Measurements from ENCODE around the gene AKT2. TPM values are rescaled to one million over a fixed set of nuclear protein-coding genes. Genes with fewer than 3 reads are reported as not detected.

AKT2 gene
- total RNA-seq, 2 donors from 2014 or later, result 131 to 180 TPM

DNA sequence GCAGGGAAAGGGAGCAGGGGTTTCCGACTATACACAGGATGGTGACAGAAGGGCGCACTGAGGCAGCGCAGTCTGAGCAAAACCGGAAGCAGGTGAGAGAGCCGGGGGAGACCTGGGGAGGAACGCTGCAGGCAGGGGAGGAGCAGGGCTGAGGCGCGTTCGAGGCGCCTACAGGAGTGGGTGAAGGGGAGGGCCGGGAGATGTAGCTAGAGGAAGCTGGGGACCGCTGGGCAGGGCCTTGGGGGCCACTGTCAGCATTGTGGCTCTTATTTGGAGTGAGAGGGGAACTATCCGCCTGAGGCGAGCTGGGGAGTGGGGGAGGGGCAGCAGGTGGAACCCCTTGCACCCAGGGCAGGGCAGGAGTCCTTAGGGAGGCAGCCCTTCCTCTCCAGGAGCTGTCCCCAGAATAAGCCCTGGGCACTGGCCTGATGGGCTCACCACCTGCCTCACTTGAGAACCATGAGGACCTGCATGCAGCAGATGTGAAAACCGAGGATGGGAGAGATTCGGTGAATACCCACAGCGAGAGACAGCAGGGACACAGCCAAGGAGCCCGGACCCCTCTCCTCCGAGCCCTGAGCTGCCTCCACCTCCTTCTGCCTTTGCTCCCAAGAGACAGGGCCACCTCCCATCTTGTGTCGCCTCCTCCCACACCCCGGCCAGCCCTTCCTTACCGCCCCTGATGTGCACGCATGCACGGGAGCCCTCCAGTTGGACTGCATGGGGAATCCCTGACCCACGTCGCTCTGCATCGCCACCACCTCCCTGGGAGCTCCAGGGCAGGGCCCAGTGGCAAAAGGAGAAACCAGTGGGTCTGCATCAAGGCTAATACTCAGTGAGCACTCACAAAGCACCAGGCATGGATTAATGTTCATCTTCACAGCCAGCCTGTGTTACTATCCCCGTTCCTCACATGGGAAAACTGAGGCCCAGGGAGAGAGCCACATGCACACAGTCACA, 10.3 kb downstream of the AKT2 start:
- peak overlapping the region; percentile 30 for H3K4me3 Mint-ChIP-seq
- H3K27ac Mint-ChIP-seq, result peak overlapping the region; percentile 32 to 69
- H3K9me3 Mint-ChIP-seq, result no peaks in the 10 kb centered on the region
- no peaks in the 10 kb centered on the region for H3K27me3 Mint-ChIP-seq
- H3K4me1 Mint-ChIP-seq (ENCODE audit: low read depth in 2 of 2), result peaks cover 35 to 46% of the 10 kb centered on the region in 2 donors
- H3K36me3 Mint-ChIP-seq, result no peaks in the 10 kb centered on the region
- peak; percentile 55 for DNase-seq (ENCODE audit: low spot score)
- peak in 1 of 2 donors; percentile 41 for ATAC-seq

DNA sequence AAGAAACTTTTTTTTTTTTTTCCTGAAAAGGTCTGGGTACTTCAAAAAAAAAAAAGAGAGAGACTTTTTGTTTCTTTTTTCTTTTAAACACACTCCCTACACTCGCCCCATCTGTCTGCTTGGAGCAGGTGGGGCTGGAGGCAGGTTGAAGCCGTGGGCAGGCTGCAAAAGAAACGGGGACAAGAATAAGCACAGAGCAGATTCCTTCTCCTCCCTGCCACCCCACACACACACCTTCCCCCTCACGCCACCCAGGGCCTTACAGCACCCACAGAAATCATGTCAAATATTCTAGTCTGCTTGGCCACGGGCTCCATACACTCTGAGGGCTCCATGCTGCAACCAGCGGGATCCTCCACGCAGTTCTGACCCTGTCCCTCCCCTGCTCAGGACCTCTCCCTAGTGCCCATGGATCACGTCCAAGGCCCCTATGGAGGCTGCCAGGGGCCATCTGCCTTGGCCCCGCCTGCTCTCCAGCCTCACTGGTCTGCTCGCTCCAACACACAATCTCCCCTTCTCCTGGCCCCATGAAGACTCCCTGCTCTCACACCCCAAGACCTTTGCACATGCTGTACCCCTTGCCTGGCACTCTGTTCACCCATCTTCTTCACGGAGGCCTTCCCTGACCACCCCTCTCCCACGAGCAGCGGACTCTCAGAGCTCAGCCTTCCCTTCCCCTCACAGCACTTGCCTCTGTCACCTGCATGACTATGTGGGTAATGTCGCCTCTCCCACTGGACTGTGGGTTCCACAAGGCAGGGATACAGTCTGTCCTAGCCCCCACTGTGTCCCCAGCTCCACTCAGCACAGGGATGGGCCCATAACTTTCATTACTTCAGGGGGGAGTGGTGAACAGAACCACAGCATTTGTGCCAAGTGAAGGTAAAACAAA, 11.4 kb downstream of the AKT2 start:
- Mint-ChIP-seq H3K36me3 (no peaks in the 10 kb centered on the region), H3K9me3 (no peaks in the 10 kb centered on the region), H3K27ac (peak overlapping the region; percentile 32 to 69), H3K27me3 (no peaks in the 10 kb centered on the region), H3K4me3 (no peak overlapping the region), H3K4me1 (ENCODE audit: low read depth in 2 of 2) (peaks cover 37 to 53% of the 10 kb centered on the region in 2 donors)
- no peak for DNase-seq (ENCODE audit: low spot score)
- ATAC-seq, result no peak

DNA sequence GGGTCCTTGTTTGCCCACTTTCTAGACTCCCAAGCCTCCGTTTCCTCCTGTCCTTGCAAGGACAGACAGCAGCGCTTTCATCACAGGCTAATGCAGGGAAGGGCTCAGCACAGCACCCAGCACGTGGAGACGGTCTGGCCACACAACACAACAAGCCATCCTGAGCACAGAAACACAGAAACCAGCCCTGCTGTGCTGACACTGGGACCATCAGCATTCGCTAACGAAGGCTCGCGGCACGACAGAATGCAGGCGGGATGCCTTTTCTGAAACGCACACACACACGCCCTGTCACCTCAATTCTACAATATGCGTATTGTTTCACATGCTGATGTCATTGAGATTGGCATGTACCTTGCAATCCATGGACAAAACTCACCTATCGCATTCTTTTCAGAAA, 12.9 kb downstream of the AKT2 start:
- ATAC-seq, result no peak
- Mint-ChIP-seq H3K36me3 (no peaks in the 10 kb centered on the region), H3K27ac (no peak overlapping the region), H3K4me3 (no peak overlapping the region), H3K9me3 (no peaks in the 10 kb centered on the region), H3K27me3 (no peaks in the 10 kb centered on the region), H3K4me1 (ENCODE audit: low read depth in 2 of 2) (peaks cover 34 to 49% of the 10 kb centered on the region in 2 donors)
- no peak for DNase-seq (ENCODE audit: low spot score)

DNA sequence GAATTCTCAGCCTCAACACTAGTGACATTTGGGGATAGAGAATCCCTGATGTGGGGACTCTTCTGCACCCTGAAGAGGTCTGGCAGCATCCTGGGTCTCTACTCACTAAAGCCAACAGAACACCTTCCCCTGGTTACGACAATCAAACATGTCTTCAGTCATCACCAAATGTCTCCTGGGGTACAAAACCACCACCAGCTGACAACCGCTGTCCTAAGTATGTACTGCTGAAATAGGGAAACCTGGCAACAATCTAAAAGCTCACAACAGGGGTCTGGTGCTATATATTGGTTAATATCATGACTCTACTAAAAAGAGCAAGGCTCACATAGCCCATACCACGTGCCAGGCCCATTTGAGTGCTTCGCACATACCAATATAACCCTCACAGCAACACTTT, 13.4 kb downstream of the AKT2 start:
- no peak overlapping the region for H3K27ac Mint-ChIP-seq
- H3K4me3 Mint-ChIP-seq, result no peak overlapping the region
- H3K36me3 Mint-ChIP-seq, result no peaks in the 10 kb centered on the region
- ATAC-seq (no peak), DNase-seq (ENCODE audit: low spot score) (no peak)
- H3K9me3 Mint-ChIP-seq, result no peaks in the 10 kb centered on the region
- no peaks in the 10 kb centered on the region for H3K27me3 Mint-ChIP-seq
- peaks cover 36 to 53% of the 10 kb centered on the region in 2 donors for H3K4me1 Mint-ChIP-seq (ENCODE audit: low read depth in 2 of 2)

DNA sequence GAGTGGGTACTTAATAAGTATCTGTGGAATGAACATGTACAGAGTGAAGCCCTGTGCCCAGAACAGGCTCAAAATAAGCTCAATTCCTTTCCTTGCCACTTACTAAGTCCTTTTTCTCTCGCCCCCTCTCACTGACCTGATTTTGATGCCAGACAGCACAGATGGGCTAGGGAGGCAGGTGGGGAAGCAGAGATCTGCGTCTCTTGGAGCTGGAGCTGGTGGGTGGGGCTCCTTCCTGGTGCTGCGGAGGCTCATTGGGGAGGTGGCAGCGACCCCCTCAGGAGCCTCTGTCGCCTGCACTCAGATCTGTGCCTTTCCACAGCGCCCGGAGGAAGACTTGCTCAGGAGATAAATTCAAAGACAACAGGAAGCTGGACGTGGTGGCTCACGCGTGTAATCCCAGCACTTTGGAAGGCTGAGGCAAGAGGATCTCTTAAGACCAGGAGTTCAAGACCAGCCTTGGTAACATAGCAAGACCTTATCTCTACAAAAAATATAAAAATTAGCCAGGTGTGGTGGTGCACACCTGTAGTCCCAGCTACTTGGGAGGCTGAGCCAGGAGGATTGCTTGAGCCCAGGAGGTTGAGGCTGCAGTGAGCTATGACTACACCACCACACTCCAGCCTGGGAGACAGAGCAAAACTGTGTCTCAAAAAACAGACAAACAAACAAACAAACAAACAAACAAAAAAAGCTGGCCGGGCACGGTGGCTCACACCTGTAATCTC, 14.6 kb downstream of the AKT2 start:
- H3K4me1 Mint-ChIP-seq (ENCODE audit: low read depth in 2 of 2), result peaks cover 36 to 55% of the 10 kb centered on the region in 2 donors
- no peak for DNase-seq (ENCODE audit: low spot score)
- no peak for ATAC-seq
- no peaks in the 10 kb centered on the region for H3K9me3 Mint-ChIP-seq
- H3K4me3 Mint-ChIP-seq, result no peak overlapping the region
- no peak overlapping the region for H3K27ac Mint-ChIP-seq
- no peaks in the 10 kb centered on the region for H3K27me3 Mint-ChIP-seq
- H3K36me3 Mint-ChIP-seq, result no peaks in the 10 kb centered on the region

DNA sequence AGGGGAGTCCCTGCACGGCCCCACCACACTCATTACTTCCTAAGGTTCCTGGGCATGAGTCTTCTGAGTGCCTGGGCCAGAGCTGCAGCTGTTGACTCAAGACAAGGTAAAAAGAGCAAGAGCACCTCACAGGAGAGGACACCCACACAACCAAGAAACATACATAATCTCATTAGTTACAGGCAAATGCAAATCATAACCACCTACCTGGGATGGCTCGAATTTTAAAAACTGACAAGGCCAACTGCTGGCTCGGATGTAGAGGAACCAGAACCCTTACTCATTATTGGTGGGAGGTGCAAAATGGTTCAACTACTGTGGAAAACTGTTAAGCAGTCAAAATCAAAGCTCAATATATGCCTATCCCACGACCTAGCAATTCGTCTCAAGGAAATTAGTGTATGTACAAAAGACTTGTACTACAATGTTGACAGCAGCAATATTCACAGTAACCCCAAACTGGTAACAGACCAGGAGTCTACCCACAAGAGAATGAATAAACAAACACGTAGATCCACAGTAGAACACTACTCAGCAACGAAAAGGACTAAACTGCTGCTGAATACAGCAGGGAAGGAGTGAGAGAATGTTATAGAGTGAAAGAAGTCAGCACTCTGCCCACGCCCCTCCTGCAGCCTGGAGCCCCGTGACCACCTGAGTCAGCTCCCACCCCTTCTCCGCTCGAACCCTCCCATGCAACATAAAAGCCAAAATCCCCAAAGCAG, 15.8 kb downstream of the AKT2 start:
- Mint-ChIP-seq H3K27me3 (no peaks in the 10 kb centered on the region), H3K4me1 (ENCODE audit: low read depth in 2 of 2) (peaks cover 32 to 52% of the 10 kb centered on the region in 2 donors), H3K27ac (no peak overlapping the region), H3K36me3 (no peaks in the 10 kb centered on the region), H3K9me3 (no peaks in the 10 kb centered on the region), H3K4me3 (no peak overlapping the region)
- ATAC-seq, result no peak
- DNase-seq (ENCODE audit: low spot score), result no peak

DNA sequence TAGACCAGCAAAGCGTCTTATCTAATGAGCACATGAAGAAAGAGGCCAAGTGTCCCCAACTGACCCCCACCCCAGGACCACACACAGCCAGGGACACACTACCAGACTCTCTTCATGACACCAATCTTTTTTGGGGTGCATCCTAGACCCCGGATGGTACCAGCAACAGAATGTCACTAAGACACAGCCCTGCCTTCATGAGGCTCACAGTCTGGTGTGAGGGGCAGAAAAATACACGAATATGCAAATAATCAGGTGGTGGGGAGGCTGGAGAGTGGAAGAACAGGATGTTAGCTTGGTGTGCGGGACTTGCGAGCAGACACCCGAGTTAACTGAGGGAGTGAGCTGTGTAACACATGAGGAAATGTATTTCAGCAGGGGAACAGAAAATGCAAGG, 17.5 kb downstream of the AKT2 start:
- no peak for ATAC-seq
- Mint-ChIP-seq H3K27ac (peak overlapping the region in 1 of 2 donors; percentile 11), H3K4me3 (no peak overlapping the region), H3K4me1 (ENCODE audit: low read depth in 2 of 2) (peaks cover 23 to 48% of the 10 kb centered on the region in 2 donors), H3K27me3 (no peaks in the 10 kb centered on the region), H3K36me3 (no peaks in the 10 kb centered on the region), H3K9me3 (no peaks in the 10 kb centered on the region)
- no peak for DNase-seq (ENCODE audit: low spot score)

DNA sequence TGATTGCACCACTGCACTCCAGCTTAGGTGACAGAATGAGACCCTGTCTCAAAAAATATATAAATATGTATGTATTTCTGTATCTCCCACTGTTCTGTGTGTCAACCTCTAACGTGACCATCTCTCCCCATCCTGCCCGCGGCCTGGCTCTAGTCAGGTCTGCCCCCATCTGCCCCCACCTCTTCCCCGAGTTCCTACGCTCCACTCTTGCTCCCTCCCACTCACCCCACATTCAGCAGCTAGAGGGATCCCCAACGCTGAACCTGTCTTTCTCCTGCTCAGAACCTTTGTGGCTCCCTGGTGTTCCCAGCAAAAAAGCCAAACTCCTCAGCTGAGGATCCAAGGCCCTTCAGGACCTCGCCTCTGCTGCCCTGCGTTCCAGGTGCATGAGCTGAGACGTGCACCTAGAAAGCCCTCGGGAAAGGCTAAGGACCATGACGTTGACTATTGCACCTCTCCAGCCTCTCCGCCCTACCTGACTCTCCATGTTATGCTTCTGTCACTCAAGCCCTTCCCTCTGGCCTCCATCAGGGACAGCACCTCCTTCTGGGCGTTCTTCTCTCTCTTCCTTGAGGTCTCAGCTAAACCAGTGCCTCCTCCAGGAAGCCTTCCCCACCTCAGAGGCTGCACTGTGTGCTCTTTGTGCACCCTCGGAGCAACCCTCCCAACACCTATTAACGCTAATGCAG, 18.1 kb downstream of the AKT2 start:
- Mint-ChIP-seq H3K9me3 (no peaks in the 10 kb centered on the region), H3K36me3 (no peaks in the 10 kb centered on the region), H3K27me3 (no peaks in the 10 kb centered on the region), H3K4me3 (no peak overlapping the region), H3K27ac (peak overlapping the region in 1 of 2 donors; percentile 11), H3K4me1 (ENCODE audit: low read depth in 2 of 2) (peaks cover 18 to 46% of the 10 kb centered on the region in 2 donors)
- peak; percentile 39 for DNase-seq (ENCODE audit: low spot score)
- ATAC-seq, result no peak

DNA sequence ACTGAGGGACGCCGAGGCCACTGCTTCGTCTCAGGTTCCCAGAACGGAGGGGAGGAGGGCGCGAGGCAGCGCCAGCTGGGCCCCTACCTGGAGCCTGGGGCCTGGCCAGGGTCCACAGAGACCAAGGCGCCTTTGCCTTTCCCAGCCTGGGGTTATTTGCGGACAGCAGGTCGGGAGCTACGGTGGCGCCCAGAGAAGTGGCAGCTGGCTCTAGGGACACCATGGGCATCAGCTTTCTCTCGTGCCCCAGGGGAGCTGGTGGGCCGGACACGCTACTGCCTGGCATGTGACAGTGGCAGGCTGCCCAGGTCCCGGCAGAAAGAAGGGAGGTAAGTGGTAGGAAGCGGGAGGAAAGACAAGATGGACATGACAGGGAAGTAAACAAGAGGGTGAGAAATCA, 19.0 kb downstream of the AKT2 start:
- Mint-ChIP-seq H3K9me3 (no peaks in the 10 kb centered on the region), H3K36me3 (no peaks in the 10 kb centered on the region), H3K4me1 (ENCODE audit: low read depth in 2 of 2) (peaks cover 16 to 46% of the 10 kb centered on the region in 2 donors), H3K27me3 (no peaks in the 10 kb centered on the region), H3K4me3 (no peak overlapping the region), H3K27ac (no peak overlapping the region)
- no peak for ATAC-seq
- peak; percentile 26 for DNase-seq (ENCODE audit: low spot score)

DNA sequence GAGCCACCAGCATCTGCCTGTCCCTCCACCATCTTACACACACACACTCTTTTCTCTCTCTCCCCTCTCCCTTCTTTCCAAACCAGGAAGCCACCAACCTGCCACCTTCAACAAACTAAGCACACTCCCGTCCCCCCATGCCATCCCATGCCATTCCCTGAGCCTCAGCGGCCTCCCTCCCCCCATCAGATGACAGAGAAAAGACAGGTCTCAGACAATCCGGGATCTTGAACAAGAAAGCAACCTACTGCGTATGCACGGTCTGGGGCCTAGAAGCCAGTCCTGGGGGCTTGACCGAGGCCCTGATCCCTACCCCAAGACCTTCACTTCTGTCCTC, 19.4 kb downstream of the AKT2 start:
- no peaks in the 10 kb centered on the region for H3K27me3 Mint-ChIP-seq
- H3K9me3 Mint-ChIP-seq, result no peaks in the 10 kb centered on the region
- no peaks in the 10 kb centered on the region for H3K36me3 Mint-ChIP-seq
- ATAC-seq (no peak), DNase-seq (ENCODE audit: low spot score) (no peak)
- H3K4me3 Mint-ChIP-seq, result no peak overlapping the region
- H3K4me1 Mint-ChIP-seq (ENCODE audit: low read depth in 2 of 2), result peaks cover 16 to 47% of the 10 kb centered on the region in 2 donors
- H3K27ac Mint-ChIP-seq, result no peak overlapping the region

DNA sequence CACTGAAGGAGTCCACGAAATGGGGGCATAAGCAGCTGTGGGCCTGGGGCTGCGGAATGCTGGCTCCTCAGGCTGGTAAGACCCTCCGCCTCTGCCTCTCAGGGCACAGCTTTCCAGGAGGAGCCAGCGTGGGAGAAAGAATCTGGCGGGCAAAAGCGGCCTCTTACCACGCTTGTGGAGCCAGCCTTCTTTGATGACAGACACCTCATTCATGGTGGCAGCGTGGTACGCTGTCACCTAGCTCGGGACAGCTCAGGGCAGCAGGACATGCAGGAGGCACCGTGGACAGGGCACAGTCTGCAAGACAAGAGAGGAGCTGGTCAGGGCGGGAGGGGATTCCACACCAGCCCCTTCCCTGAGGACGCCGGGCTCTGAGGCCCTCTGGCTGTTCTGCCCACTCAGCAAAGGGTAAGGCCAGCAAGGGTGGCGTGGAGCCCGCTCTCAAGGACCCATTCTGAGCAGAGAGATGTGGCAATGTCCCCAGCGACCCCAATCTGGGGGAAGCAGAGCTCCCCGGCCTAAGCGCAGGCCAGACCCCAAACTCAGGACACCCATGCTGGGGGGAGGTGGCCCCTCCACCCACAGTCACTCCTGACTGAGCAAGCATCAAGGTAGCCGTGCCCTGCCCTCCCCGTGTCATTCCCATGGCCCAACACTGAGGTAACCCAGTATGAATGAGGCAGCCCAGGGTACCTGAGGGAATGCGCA, 19.9 kb downstream of the AKT2 start:
- Mint-ChIP-seq H3K4me1 (ENCODE audit: low read depth in 2 of 2) (peaks cover 16 to 45% of the 10 kb centered on the region in 2 donors), H3K27me3 (no peaks in the 10 kb centered on the region), H3K9me3 (no peaks in the 10 kb centered on the region), H3K36me3 (no peaks in the 10 kb centered on the region), H3K4me3 (no peak overlapping the region), H3K27ac (no peak overlapping the region)
- DNase-seq (ENCODE audit: low spot score) (peak; percentile 60), ATAC-seq (no peak)

All from natural killer cell treated with Interleukin-12 subunit alpha and Interleukin-12 subunit beta and Interleukin-15 and Interleukin-18, amount 100 ng/mL, for 72 hours (primary cell).